Endothelial cell of umbilical vein (primary cell): ENCODE results near the gene GPR42. TPM values are rescaled to one million over a fixed set of nuclear protein-coding genes. Genes with fewer than 3 reads are reported as not detected.

Source experiments
- BruUV-seq: library from RNA; stranded (reverse); fragments of 400-500 nt; replicated peaks from 2 replicates; lab custom pipeline; 2021; lab: Mats Ljungman, UMichigan
- CTCF ChIA-PET: fragments of 300-600, 350-600 bp; sonication (Branson Sonifier 250); formaldehyde crosslinking; loops from one replicate; lab custom pipeline; 2021; ENCODE audit warnings: antibody characterized with exemption, inconsistent platforms; lab: Charles Lee
- POLR2A ChIA-PET: fragments of 300-600, 350-600 bp; sonication (Branson Sonifier 250); formaldehyde crosslinking; loops from one replicate; lab custom pipeline; 2021; ENCODE audit warnings: antibody characterized with exemption, inconsistent platforms; lab: Charles Lee
- DNase-seq: peaks from one replicate; pipeline ENCODE4 v3.0.0-alpha.2; 2011; ENCODE audit warnings: low read depth, low spot score
- FAIRE-seq: peaks from 2 replicates; lab custom pipeline; 2011; peaks lifted over from hg19 to GRCh38; lab: Jason Lieb, UNC
- H2AFZ ChIP-seq: 2 replicates; pipeline ENCODE4 v1.6.0; 2012; ENCODE audit warnings: low read depth, low read length, control low read depth, inconsistent platforms
- H3K27ac ChIP-seq: 2 replicates; pipeline ENCODE4 v1.5.1; 2011; ENCODE audit warnings: low read depth, mild to moderate bottlenecking, control low read depth, low read length, moderate library complexity; ENCODE audit not compliant: insufficient read depth
- H3K27me3 ChIP-seq, 2 experiments: 2 replicates each; pipeline versions ENCODE4 v1.6.0 to v1.6.1; 2011; ENCODE audit warnings: low read length in 2 of 2, mixed read lengths in 1 of 2; ENCODE audit not compliant: control insufficient read depth in 2 of 2, insufficient read depth in 2 of 2
- H3K36me3 ChIP-seq, 2 experiments: 2 replicates in 1 of 2; 3 replicates in 1 of 2; pipeline ENCODE4 v1.5.1; 2011; ENCODE audit warnings: low read length in 2 of 2, mild to moderate bottlenecking in 1 of 2, moderate library complexity in 1 of 2; ENCODE audit not compliant: control insufficient read depth in 2 of 2, insufficient read depth in 2 of 2; ENCODE audit errors: extremely low read depth in 1 of 2
- H3K4me1 ChIP-seq: 3 replicates; pipeline ENCODE4 v1.5.1; 2011; ENCODE audit warnings: mild to moderate bottlenecking, low read length; ENCODE audit not compliant: control insufficient read depth, insufficient read depth; ENCODE audit errors: extremely low read depth
- H3K4me2 ChIP-seq: 2 replicates; pipeline ENCODE4 v1.6.1; 2011; ENCODE audit warnings: low read length, control low read depth, mixed read lengths; ENCODE audit not compliant: insufficient read depth
- H3K4me3 ChIP-seq, 3 experiments: fragments of 200-600 bp in 1 of 3; sonication (generic), shearing (Covaris generic) in 1 of 3; replicated peaks in 1 of 3; 2 replicates each; pipeline ENCODE4 v1.5.1; 2011 to 2016; ENCODE audit warnings: control low read depth in 3 of 3, low read length in 3 of 3, mild to moderate bottlenecking in 2 of 3, inconsistent platforms in 1 of 3, low read depth in 1 of 3, moderate library complexity in 1 of 3; ENCODE audit not compliant: insufficient read depth in 1 of 3
- H3K79me2 ChIP-seq: 2 replicates; pipeline ENCODE4 v1.6.0; 2012; ENCODE audit warnings: low read length, inconsistent platforms; ENCODE audit not compliant: control insufficient read depth, insufficient read depth
- H3K9ac ChIP-seq: replicated peaks from 2 replicates; pipeline ENCODE3; 2011; ENCODE audit warnings: low read length, control low read depth; ENCODE audit not compliant: insufficient read depth; ENCODE audit errors: extremely low read depth
- H3K9me1 ChIP-seq: replicated peaks from 3 replicates; pipeline ENCODE4 v1.6.0; 2011; ENCODE audit warnings: mild to moderate bottlenecking, low read length; ENCODE audit not compliant: control insufficient read depth, insufficient read depth; ENCODE audit errors: extremely low read depth
- H3K9me3 ChIP-seq: replicated peaks from 2 replicates; pipeline ENCODE4 v1.5.1; 2012; ENCODE audit warnings: low read length, inconsistent platforms; ENCODE audit not compliant: control insufficient read depth, insufficient read depth
- H4K20me1 ChIP-seq: replicated peaks from 2 replicates; pipeline ENCODE3; 2011; ENCODE audit warnings: mild to moderate bottlenecking, low read length; ENCODE audit not compliant: control insufficient read depth, insufficient read depth; ENCODE audit errors: extremely low read depth
- EZH2 ChIP-seq: IDR thresholded peaks from 2 replicates; pipeline ENCODE4 v1.6.1; 2012; ENCODE audit warnings: borderline replicate concordance, low read depth, mild to moderate bottlenecking, moderate library complexity, low read length, inconsistent platforms; ENCODE audit not compliant: severe bottlenecking
- FOS ChIP-seq: IDR thresholded peaks from 2 replicates; pipeline ENCODE4 v1.6.1; 2011; ENCODE audit warnings: mild to moderate bottlenecking, low read length, moderate library complexity, borderline replicate concordance; ENCODE audit not compliant: insufficient read depth
- GATA2 ChIP-seq: IDR thresholded peaks from 2 replicates; pipeline ENCODE4 v1.7.0; 2011; ENCODE audit warnings: low read depth, mild to moderate bottlenecking, moderate library complexity, mixed read lengths, low read length; ENCODE audit not compliant: insufficient read length, insufficient read depth
- JUN ChIP-seq: IDR thresholded peaks from 2 replicates; pipeline ENCODE4 v1.6.1; 2011; ENCODE audit warnings: borderline replicate concordance, low read depth; ENCODE audit not compliant: insufficient read length, insufficient read depth
- MYC ChIP-seq: IDR thresholded peaks from one replicate; pipeline ENCODE4 v1.6.1; 2011; ENCODE audit warnings: mild to moderate bottlenecking, low read depth, low read length
- POLR2A ChIP-seq: IDR thresholded peaks from 2 replicates; pipeline ENCODE4 v1.6.1; 2012; ENCODE audit warnings: low read depth, mild to moderate bottlenecking, control low read depth, low read length
- POLR2AphosphoS5 ChIP-seq: IDR thresholded peaks from 2 replicates; pipeline ENCODE4 v1.6.1; 2012; ENCODE audit warnings: low read depth, mild to moderate bottlenecking, control low read depth, low read length, moderate library complexity; ENCODE audit not compliant: insufficient read depth
- dilution Hi-C: fragments of 300-500 bp; cut with MboI; formaldehyde crosslinking; loops from one replicate; pipeline ENCODE4 v1.15.0; 2019; ENCODE audit warnings: low sequenced_read_pairs; ENCODE audit not compliant: extremely low pct_ligation_motif_present
- intact Hi-C: fragments of 100-400 bp; cut with micrococcal nuclease; formaldehyde crosslinking; loops from one replicate; pipeline ENCODE4 v1.10.0; 2022
- polyA plus RNA-seq, 4 experiments: library from polyadenylated mRNA; depleted of rRNA in 3 of 4; stranded (reverse) in 3 of 4; unstranded in 1 of 4; fragments of >200 nt; gene quantifications; 2 replicates each; pipeline versions ENCODE4 v1.2.1 to v1.2.3, GENCODE V29; 2011 to 2012; ENCODE audit warnings: missing spikeins in 1 of 4
- total RNA-seq: library from RNA; stranded (reverse); gene quantifications from 2 replicates; pipeline ENCODE4 v1.2.3, GENCODE V29; 2021
- TF ChIP-seq, protein P1 (sequence below), 2 donors: IDR thresholded peaks; 1 replicate in 1 of 2; 2 replicates in 1 of 2; pipeline ENCODE4 v1.5.1; 2011; ENCODE audit warnings: low read length in 2 of 2, mild to moderate bottlenecking in 2 of 2, moderate library complexity in 2 of 2, control low read depth in 1 of 2, inconsistent platforms in 1 of 2, low read depth in 1 of 2; ENCODE audit not compliant: insufficient read depth in 1 of 2; ENCODE audit errors: extremely low read depth in 1 of 2
- TF ChIP-seq, protein P2 (sequence below): IDR thresholded peaks from 2 replicates; pipeline ENCODE4 v1.6.1; 2011; ENCODE audit not compliant: insufficient read depth, insufficient read length

GPR42 gene
- total and polyA plus RNA-seq, 2 donors (not counting 3 experiments of a cell fraction or from before 2014, with no cell fraction given), result not detected

DNA sequence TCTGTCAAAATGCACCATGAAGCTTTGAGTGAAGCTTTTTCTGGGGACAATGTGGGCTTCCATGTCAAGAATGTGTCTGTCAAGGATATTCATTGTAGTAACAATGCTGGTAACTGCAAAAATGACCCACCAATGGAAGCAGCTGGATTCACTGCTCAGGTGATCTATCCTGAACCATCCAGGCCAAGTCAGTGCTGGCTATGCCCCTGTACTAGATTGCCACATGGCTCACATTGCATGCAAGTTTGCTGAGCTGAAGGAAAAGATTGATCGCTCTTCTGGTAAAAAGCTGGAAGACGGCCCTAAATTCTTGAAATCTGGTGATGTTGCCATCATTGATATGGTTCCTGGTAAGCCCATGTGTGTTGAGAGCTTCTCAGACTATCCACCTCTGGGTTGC, 12.7 kb downstream of the GPR42 start:
- Histone ChIP-seq H3K4me2 (no peak overlapping the region), H3K9me3 (no peaks in the 10 kb centered on the region), H3K9me1 (no peaks in the 10 kb centered on the region), H3K4me3 (no peak overlapping the region), H4K20me1 (no peaks in the 10 kb centered on the region), H3K27me3 (no peaks in the 10 kb centered on the region), H3K79me2 (no peaks in the 10 kb centered on the region), H3K27ac (no peak overlapping the region), H2AFZ (no peak overlapping the region), H3K4me1 (no peaks in the 10 kb centered on the region), H3K36me3 (no peaks in the 10 kb centered on the region), H3K9ac (no peak overlapping the region)
- dilution Hi-C loops (no loop called here), intact Hi-C loops (no loop called here)
- no peak for FAIRE-seq
- TF ChIP-seq POLR2A, result no peak
- TF ChIP-seq MYC, result no peak
- TF ChIP-seq GATA2, result no peak
- TF ChIP-seq JUN, result no peak
- TF ChIP-seq, protein P1, sequence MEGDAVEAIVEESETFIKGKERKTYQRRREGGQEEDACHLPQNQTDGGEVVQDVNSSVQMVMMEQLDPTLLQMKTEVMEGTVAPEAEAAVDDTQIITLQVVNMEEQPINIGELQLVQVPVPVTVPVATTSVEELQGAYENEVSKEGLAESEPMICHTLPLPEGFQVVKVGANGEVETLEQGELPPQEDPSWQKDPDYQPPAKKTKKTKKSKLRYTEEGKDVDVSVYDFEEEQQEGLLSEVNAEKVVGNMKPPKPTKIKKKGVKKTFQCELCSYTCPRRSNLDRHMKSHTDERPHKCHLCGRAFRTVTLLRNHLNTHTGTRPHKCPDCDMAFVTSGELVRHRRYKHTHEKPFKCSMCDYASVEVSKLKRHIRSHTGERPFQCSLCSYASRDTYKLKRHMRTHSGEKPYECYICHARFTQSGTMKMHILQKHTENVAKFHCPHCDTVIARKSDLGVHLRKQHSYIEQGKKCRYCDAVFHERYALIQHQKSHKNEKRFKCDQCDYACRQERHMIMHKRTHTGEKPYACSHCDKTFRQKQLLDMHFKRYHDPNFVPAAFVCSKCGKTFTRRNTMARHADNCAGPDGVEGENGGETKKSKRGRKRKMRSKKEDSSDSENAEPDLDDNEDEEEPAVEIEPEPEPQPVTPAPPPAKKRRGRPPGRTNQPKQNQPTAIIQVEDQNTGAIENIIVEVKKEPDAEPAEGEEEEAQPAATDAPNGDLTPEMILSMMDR (IDR thresholded peaks at IDR 0.05; ENCODE audit: extremely low read depth in 1 of 2, insufficient read depth in 1 of 2, low read depth in 1 of 2, low read length in 2 of 2), result no peak
- no peak for TF ChIP-seq FOS
- TF ChIP-seq, protein P2, sequence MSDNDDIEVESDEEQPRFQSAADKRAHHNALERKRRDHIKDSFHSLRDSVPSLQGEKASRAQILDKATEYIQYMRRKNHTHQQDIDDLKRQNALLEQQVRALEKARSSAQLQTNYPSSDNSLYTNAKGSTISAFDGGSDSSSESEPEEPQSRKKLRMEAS, result no peak
- no peak for TF ChIP-seq POLR2AphosphoS5
- no peak for TF ChIP-seq EZH2
- ChIA-PET CTCF (no interaction called here), POLR2A (no interaction called here)
- no peak for DNase-seq
- no TSS peak for BruUV-seq
